ENCODE data around the gene HYAL1.
"Not testable (repeated sequence)": the region's sequence is repeated elsewhere in the genome, so short reads cannot be mapped to it uniquely, and the experiment has no call there.

The HYAL1 gene

DNA sequence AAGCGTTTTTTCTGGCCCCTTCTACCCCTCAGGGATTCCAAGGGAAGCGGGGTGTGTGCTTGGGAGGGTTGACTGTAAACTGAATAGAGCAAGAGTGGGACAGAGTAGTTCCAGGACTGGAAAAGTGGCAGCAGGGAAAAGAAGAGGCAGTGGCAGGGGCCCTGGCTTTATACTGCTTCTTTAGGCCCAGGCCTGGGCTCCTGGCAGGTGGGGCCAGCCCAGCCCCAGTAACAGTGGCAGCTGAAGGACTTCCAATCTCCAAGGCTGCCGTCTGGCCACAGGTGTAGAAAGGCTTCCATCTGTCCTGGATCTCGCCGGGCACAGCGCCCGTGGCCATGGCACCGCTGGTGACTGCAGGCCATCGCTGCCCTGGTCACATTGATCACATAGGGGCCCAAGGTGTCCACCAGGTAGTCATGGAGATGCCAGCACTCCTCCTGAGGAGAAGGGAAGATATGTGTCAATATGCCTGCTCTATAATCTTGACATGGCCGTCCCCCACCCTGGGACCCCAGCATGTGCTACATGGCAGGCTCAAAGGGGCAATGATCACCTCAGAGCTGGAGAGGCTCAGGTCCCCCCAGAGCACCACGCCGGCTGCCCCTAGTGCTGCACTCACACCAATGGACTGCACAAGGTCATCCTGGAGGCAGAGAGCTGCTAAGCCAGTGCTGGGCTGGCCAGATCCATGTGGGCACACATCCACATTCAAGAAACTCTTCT is 10.1 kb downstream of the HYAL1 start:
- DNase-seq = no peak

- DNase-seq = peak; percentile 89 to 95 (median 92)
These were observed 11.0 kb downstream of the HYAL1 start, which contains the start of gene IFRD2 for GRCh38 chr3:50292159-50293078. Gene IFRD2, minus strand, starts transcription at chr3:50292429. Its CDS starts 155 bp downstream, at chr3:50292274.

GRCh38 chr3:50290161-50290641 is 13.2 kb downstream of the HYAL1 start:
- no peak for DNase-seq

DNA sequence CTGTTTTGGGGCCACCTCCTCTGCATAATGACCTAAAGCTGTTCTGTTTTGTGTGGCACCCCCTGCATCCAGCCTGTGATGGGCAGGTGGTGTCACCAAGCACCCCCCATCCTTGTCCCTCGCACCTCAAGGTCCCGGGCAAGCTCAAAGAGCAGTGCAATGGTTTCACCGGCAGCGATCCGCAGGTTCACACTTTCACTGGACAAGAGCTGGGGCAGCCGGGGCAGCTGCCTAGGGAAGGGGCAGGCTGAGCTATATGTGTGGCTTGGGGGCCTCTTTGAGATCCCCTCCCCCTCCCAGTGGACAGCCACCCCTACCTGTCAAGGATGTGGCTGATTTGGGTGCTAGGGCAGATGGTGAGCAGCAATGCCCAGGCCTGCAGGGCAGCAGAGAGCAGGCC is 14.2 kb downstream of the HYAL1 start:
- no peak for DNase-seq

- no peak for DNase-seq
These were observed 14.9 kb downstream of the HYAL1 start for GRCh38 chr3:50288387-50289007.

DNA sequence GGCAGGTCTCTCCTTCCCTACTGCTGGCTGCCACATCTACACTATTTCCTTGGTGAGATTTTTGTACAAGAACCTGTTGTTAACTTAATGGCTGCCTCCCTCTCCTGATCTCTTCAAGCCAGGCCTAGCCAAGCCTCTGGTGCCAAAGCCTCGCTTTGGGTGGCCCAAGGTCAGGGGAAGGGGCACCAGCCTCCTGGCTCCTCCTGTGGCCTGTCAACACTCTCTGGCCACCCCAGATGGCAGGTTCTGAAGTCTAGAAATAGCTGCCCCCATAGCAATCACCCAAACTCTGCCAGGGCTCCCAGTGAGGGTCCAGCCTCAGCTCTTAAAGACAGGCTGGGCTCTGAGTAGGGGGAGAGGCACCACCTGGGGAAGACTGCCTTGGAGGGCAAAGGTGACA is 16.1 kb downstream of the HYAL1 start:
- no peak for DNase-seq

- DNase-seq = no peak
These were observed 16.8 kb downstream of the HYAL1 start for GRCh38 chr3:50286322-50287227.

- not testable (repeated sequence) for DNase-seq
These were observed 19.3 kb downstream of the HYAL1 start for GRCh38 chr3:50284121-50284520.

DNA sequence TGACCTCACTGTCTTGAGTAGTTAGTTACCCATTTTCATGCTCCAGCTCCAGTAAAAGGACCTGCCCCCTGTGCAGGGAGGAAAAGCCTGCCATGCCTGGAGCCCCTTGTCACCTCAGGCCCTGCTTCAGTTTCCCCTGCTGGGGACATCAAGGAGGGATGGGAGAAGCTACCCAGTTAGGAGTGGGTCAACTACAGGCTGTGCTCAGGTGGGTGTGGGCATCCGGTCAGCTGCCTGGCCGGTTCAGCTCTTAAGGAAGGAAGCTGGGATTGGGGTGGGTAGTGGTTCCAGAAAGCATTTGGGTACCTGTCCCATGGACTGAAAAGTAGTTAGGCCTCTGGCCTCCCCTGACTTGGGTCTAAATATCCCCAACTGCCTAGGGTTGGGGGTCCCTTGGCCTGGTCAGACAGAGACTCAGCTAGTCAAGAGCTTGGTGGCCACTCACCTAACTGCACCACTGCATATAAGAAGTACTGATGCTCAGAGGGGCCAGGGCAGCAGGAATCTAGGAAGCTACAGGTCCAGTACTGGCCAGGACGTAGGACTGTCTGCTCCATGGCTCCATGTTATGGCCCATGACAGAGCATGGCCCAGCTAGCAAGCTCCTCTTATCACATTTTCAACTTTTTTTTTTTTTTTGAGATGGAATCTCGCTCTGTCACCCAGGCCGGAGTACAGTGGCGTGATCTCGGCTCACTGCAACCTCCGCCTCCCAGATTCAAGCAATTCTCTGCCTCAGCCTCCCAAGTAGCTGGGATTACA is 23.9 kb downstream of the HYAL1 start:
- no peak for DNase-seq

DNA sequence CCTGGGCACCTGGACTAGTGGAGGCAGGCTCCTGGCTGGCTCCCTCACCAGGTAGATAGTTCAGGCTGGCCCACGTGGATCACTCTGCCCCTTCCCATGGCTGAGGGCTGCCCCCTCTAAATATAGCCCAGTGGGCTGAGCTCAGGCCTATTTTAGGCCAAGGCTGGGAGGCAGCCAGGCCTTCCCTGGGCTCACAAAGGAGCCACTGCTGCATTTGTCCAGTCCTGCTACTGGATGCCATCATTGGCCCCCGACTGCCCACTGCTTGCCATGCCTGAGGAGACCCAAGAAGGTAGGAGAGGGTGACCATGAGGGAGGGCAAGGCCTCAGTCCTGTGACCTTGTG is 24.5 kb downstream of the HYAL1 start, which contains the start of gene LSMEM2:
LSMEM2 (plus strand) TSS at position 208 of the 345 bp plus-strand sequence; CDS start at position 235, 27 bp downstream.
- DNase-seq = no peak

DNA sequence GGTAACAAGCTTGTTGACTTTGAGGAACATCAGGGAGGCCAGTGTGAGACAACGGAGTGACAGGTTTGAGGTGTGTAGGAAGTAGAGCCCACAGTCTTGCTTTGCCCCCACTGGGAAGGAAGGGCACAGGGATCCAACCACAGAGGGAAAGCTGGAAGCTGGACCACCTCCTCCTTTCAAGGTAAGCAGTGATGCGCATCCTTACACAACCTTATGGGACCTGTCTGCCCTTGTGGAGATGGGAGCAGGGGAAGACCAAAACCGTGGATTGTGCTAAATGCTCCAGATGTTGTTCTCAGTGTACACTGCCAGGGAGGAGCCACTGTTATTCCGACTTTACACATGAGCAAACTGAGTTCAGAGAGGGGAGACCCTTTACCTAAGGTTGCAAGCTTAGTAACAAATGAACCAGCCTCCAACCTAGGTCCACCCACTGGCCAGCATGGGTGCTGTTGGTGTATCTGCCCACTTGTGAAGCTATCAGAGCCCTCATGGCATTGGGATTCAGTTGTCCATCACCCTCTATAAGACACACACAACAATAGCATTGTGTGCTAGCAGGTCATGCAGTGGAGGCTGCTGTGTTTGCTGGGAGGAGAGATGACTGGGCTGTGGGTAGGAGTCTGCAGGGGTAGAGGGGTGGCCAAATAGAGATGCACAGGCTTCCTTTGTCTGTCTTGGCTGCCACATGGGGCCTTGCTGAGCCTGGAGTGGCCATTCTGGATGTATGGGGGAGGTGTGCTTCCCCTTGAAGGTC is 25.1 kb downstream of the HYAL1 start:
- no peak for DNase-seq

- no peak for DNase-seq
These were observed 26.6 kb downstream of the HYAL1 start for GRCh38 chr3:50276762-50277101.

DNA sequence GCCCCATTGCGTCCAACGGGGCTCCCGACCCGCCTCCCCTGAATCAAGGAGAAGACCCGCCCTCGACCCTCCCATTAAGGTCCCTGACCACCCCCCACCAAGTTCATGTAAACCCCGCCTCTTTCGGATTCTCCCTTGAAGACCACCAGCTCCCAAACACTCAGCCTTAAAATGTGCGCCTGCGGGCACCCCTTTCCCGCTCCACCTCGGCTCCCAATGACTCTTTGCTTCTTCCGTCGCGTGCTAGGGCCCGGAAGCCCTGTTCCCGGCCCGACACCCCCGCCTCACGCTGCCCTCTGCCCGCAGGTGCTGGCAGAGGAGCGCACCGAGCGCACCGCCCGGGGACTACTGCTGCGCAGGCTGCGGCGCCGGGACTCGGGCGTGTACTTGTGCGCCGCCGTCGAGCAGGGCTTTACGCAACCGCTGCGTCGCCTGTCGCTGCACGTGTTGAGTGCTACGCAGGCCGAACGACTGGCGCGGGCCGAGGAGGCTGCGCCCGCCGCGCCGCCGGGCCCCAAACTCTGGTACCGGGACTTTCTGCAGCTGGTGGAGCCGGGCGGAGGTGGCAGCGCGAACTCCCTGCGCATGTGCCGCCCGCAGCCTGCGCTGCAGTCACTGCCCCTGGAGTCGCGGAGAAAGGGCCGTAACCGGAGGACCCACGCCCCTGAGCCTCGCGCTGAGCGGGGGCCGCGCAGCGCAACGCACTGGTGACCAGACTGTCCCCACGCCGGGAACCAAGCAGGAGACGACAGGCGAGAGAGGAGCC is 27.2 kb downstream of the HYAL1 start:
- DNase-seq = no peak

DNA sequence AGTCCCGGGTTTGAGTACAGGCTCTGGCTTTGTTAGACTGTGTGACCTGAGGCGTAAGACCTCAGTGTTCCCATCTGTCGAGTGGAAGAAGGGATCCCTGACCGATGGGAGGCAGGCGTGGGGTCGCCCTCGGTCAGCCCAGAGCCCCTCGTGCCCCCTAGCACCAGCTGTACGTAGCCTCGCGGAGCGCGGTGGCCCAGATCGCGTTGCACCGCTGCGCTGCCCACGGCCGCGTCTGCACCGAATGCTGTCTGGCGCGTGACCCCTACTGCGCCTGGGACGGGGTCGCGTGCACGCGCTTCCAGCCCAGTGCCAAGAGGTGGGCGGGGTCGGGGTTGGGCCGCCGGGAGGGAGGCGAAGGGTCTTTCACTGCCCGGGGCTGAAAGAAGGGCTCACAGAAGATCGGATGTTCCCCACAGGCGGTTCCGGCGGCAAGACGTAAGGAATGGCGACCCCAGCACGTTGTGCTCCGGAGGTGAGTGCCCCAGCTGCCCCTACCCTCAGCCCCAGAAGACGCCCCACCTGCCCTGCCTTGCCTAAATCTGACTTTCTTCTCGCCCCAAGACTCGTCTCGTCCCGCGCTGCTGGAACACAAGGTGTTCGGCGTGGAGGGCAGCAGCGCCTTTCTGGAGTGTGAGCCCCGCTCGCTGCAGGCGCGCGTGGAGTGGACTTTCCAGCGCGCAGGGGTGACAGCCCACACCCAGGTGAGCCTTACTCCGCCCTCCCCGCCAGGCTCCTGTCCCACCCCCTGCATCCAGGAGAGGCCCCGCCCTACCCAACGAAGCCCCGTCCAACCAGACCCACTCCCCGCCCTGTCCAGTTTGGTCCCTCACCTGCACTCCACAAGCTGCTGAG is 28.0 kb downstream of the HYAL1 start:
- DNase-seq = no peak

- DNase-seq = peak in 2 of 3 experiments; percentile 11 to 46
These were observed 28.8 kb downstream of the HYAL1 start for GRCh38 chr3:50274371-50275104.

- no peak for DNase-seq
These were observed 29.7 kb downstream of the HYAL1 start for GRCh38 chr3:50273689-50274065.

DNA sequence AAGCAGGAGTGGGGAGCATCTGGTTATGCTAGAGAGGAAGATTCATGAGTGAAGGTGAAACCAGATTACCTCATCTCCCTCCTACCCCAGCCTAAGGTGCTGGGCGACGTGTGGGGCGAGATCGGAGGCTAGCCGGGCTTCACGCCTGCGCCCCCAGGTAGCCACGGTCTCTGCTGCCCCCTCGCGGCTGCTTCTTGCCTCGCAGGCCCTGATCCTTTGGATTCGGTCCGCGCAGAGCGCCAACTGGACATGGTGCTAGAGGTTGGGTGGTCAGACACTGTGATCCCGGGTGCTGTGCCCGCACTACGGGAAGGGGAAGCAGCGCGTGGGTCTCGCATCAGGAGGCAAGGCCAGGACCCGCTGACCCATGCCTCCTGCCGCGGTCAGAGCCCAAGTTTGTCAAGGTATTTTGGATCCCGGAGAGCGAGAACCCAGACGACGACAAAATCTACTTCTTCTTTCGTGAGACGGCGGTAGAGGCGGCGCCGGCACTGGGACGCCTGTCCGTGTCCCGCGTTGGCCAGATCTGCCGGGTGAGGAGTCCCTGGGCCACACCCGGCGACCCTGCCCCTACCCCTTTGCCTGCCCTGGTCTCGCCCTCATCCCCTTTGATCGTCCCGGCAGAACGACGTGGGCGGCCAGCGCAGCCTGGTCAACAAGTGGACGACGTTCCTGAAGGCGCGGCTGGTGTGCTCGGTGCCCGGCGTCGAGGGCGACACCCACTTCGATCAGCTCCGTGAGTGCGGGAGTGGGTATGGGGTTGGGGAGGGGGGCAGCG is 30.3 kb downstream of the HYAL1 start:
- peak; percentile 62 to 81 (median 68) for DNase-seq
